Right lobe of liver (tissue), 4 donors: ENCODE measurements around the gene RPS6KA2.

Experiments used
- CTCF ChIP-seq, 4 donors: fragments of 200-600 bp in 3 of 4; fragments of 450-650 bp in 1 of 4; IDR thresholded peaks; one replicate each; pipeline versions ENCODE4 v1.5.1 to v1.8.0; 2016 to 2022; ENCODE audit warnings: antibody characterized with exemption in 4 of 4, mild to moderate bottlenecking in 2 of 4
- POLR2A ChIP-seq: fragments of 450-650 bp; IDR thresholded peaks from one replicate; pipeline ENCODE4 v1.6.1; 2017; ENCODE audit warnings: antibody characterized with exemption, mild to moderate bottlenecking
- donor health status: DM: no; HTN: no; CAD: no.
- donor health status: DM: no; HTN: no; CAD: no.
- donor health status: DM: no; HTN: yes; CAD: no.

GRCh38 chr6:166450167-166450873, 176.7 kb downstream of the RPS6KA2 start:
- no peak for TF ChIP-seq CTCF (IDR thresholded peaks at IDR 0.05)
- no peak for TF ChIP-seq POLR2A
